Neuron (in vitro differentiated cells): ENCODE data around the gene HDAC4.

ENCODE experiments used
- H2AFZ ChIP-seq: one replicate; pipeline ENCODE4 v1.6.1; 2013; ENCODE audit warnings: low read depth, mild to moderate bottlenecking, inconsistent platforms, low read length, moderate library complexity
- H3K27me3 ChIP-seq: one replicate; pipeline ENCODE4 v1.6.1; 2013; ENCODE audit warnings: low read length; ENCODE audit not compliant: insufficient read depth
- H3K36me3 ChIP-seq: one replicate; pipeline ENCODE4 v1.6.1; 2013; ENCODE audit warnings: low read length; ENCODE audit not compliant: insufficient read depth
- H3K4me1 ChIP-seq: one replicate; pipeline ENCODE4 v1.6.1; 2013; ENCODE audit warnings: low read length; ENCODE audit not compliant: insufficient read depth
- H3K4me3 ChIP-seq: 2 replicates; pipeline ENCODE4 v1.5.1; 2013; ENCODE audit warnings: mild to moderate bottlenecking, low read length, moderate library complexity
- H3K9me3 ChIP-seq: one replicate; pipeline ENCODE4 v1.6.1; 2013; ENCODE audit warnings: low read length

HDAC4 gene

GRCh38 chr2:239161711-239162140 is 239.1 kb downstream of the HDAC4 start:
- H3K27me3 ChIP-seq = no peaks in the 10 kb centered on the region
- no peak overlapping the region for H3K4me3 ChIP-seq
- no peak overlapping the region for H2AFZ ChIP-seq
- peaks cover 20% of the 10 kb centered on the region for H3K36me3 ChIP-seq
- H3K4me1 ChIP-seq = peaks cover 5% of the 10 kb centered on the region
- H3K9me3 ChIP-seq = no peaks in the 10 kb centered on the region

- Histone ChIP-seq H2AFZ (no peak overlapping the region), H3K4me1 (peaks cover 5% of the 10 kb centered on the region)
Measured at GRCh38 chr2:239160226-239161143, 240.3 kb downstream of the HDAC4 start.

GRCh38 chr2:239159476-239159911 is 241.3 kb downstream of the HDAC4 start:
- Histone ChIP-seq H2AFZ (no peak overlapping the region), H3K27me3 (no peaks in the 10 kb centered on the region), H3K9me3 (no peaks in the 10 kb centered on the region), H3K4me3 (no peak overlapping the region), H3K36me3 (peaks cover 42% of the 10 kb centered on the region), H3K4me1 (peaks cover 5% of the 10 kb centered on the region)

More at GRCh38 chr2:239160226-239161143, 240.3 kb downstream of the HDAC4 start:
- H3K27me3 ChIP-seq = no peaks in the 10 kb centered on the region
- peaks cover 32% of the 10 kb centered on the region for H3K36me3 ChIP-seq
- H3K9me3 ChIP-seq = no peaks in the 10 kb centered on the region
- H3K4me3 ChIP-seq = no peak overlapping the region

- Histone ChIP-seq H3K27me3 (no peaks in the 10 kb centered on the region), H3K9me3 (no peaks in the 10 kb centered on the region), H3K4me1 (peaks cover 5% of the 10 kb centered on the region), H3K36me3 (peaks cover 43% of the 10 kb centered on the region), H2AFZ (no peak overlapping the region), H3K4me3 (no peak overlapping the region)
Measured at GRCh38 chr2:239158641-239159475, 242.0 kb downstream of the HDAC4 start.

- Histone ChIP-seq H3K9me3 (no peaks in the 10 kb centered on the region), H2AFZ (no peak overlapping the region), H3K4me1 (peaks cover under 1% of the 10 kb centered on the region), H3K4me3 (no peak overlapping the region), H3K27me3 (no peaks in the 10 kb centered on the region), H3K36me3 (peaks cover 45% of the 10 kb centered on the region)
Measured at GRCh38 chr2:239157771-239158170, 243.0 kb downstream of the HDAC4 start.

GRCh38 chr2:239157269-239157668 is 243.6 kb downstream of the HDAC4 start:
- H3K4me3 ChIP-seq = no peak overlapping the region
- H3K27me3 ChIP-seq = no peaks in the 10 kb centered on the region
- H2AFZ ChIP-seq = no peak overlapping the region
- H3K9me3 ChIP-seq = no peaks in the 10 kb centered on the region
- H3K4me1 ChIP-seq = no peaks in the 10 kb centered on the region
- H3K36me3 ChIP-seq = peaks cover 47% of the 10 kb centered on the region

GRCh38 chr2:239156516-239157265 is 244.1 kb downstream of the HDAC4 start:
- Histone ChIP-seq H3K27me3 (no peaks in the 10 kb centered on the region), H3K4me3 (no peak overlapping the region), H2AFZ (no peak overlapping the region), H3K9me3 (no peaks in the 10 kb centered on the region), H3K4me1 (no peaks in the 10 kb centered on the region), H3K36me3 (peaks cover 51% of the 10 kb centered on the region)

GRCh38 chr2:239155806-239156480 is 244.9 kb downstream of the HDAC4 start:
- H3K27me3 ChIP-seq = no peaks in the 10 kb centered on the region
- no peak overlapping the region for H3K4me3 ChIP-seq
- no peaks in the 10 kb centered on the region for H3K4me1 ChIP-seq
- H2AFZ ChIP-seq = no peak overlapping the region
- no peaks in the 10 kb centered on the region for H3K9me3 ChIP-seq
- peaks cover 51% of the 10 kb centered on the region for H3K36me3 ChIP-seq

GRCh38 chr2:239154971-239155805 is 245.6 kb downstream of the HDAC4 start:
- Histone ChIP-seq H2AFZ (no peak overlapping the region), H3K9me3 (no peaks in the 10 kb centered on the region), H3K36me3 (peaks cover 43% of the 10 kb centered on the region), H3K4me3 (no peak overlapping the region), H3K27me3 (no peaks in the 10 kb centered on the region), H3K4me1 (no peaks in the 10 kb centered on the region)

GRCh38 chr2:239153806-239154591 is 246.8 kb downstream of the HDAC4 start:
- Histone ChIP-seq H3K36me3 (peaks cover 43% of the 10 kb centered on the region), H3K4me1 (no peaks in the 10 kb centered on the region), H3K9me3 (no peaks in the 10 kb centered on the region), H3K4me3 (no peak overlapping the region), H3K27me3 (no peaks in the 10 kb centered on the region), H2AFZ (no peak overlapping the region)

- no peak overlapping the region for H3K4me3 ChIP-seq
- no peak overlapping the region for H2AFZ ChIP-seq
- no peaks in the 10 kb centered on the region for H3K4me1 ChIP-seq
- peaks cover 46% of the 10 kb centered on the region for H3K36me3 ChIP-seq
- H3K9me3 ChIP-seq = no peaks in the 10 kb centered on the region
- H3K27me3 ChIP-seq = no peaks in the 10 kb centered on the region
Measured at GRCh38 chr2:239152916-239153305, 247.9 kb downstream of the HDAC4 start.
